Measurements from ENCODE around the gene PROZ. TPM values are rescaled to one million over a fixed set of nuclear protein-coding genes. Genes with fewer than 3 reads are reported as not detected.

Gene PROZ
- total and polyA plus RNA-seq, 9 of the 15 experiments (the other 6 are each of a cell fraction or from before 2014, with no cell fraction given) = not detected

DNA sequence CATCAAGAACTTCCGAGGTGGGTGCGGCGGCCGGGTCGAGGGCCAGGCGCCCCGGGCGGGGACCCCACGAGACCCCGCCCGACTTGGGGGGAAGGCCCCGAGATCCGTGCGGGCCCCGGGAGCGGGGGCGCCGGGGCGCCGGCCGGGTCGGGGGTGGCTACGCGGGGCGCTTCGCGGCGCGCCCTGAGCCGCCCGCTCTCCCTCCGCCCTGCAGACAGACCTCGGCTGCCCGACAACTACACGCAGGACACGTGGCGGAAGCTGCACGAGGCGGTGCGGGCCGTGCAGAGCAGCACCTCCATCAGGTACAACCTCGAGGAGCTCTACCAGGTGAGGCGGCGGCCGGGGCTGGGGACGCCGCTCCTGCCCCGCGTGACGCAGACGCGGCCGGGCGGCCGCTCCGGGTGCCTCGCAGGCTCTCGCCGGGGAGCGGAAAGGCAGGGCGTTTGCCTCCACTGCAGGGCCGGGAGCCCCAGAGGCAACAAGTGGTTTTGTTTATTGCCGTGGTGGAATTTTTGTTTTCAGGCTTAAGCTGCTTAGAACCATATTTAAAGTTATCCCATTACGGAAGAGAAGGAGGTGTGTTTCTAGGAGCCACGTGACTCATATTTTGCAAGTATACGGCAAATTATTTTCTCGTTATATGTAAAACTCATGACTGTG, 51.4 kb downstream of the PROZ start (continued):
- TF ChIP-seq, protein P1, sequence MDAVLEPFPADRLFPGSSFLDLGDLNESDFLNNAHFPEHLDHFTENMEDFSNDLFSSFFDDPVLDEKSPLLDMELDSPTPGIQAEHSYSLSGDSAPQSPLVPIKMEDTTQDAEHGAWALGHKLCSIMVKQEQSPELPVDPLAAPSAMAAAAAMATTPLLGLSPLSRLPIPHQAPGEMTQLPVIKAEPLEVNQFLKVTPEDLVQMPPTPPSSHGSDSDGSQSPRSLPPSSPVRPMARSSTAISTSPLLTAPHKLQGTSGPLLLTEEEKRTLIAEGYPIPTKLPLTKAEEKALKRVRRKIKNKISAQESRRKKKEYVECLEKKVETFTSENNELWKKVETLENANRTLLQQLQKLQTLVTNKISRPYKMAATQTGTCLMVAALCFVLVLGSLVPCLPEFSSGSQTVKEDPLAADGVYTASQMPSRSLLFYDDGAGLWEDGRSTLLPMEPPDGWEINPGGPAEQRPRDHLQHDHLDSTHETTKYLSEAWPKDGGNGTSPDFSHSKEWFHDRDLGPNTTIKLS (IDR thresholded peaks at IDR 0.05; ENCODE audit: borderline replicate concordance, low read depth) = peak; percentile 59; the same call in 1 of the 2 replicates
- TF ChIP-seq MXI1 (IDR thresholded peaks at IDR 0.05; ENCODE audit: low read depth, low read length) = 0 out of 2 replicates have a peak, but pooled peaks have one; percentile 3
- TF ChIP-seq, protein P2, sequence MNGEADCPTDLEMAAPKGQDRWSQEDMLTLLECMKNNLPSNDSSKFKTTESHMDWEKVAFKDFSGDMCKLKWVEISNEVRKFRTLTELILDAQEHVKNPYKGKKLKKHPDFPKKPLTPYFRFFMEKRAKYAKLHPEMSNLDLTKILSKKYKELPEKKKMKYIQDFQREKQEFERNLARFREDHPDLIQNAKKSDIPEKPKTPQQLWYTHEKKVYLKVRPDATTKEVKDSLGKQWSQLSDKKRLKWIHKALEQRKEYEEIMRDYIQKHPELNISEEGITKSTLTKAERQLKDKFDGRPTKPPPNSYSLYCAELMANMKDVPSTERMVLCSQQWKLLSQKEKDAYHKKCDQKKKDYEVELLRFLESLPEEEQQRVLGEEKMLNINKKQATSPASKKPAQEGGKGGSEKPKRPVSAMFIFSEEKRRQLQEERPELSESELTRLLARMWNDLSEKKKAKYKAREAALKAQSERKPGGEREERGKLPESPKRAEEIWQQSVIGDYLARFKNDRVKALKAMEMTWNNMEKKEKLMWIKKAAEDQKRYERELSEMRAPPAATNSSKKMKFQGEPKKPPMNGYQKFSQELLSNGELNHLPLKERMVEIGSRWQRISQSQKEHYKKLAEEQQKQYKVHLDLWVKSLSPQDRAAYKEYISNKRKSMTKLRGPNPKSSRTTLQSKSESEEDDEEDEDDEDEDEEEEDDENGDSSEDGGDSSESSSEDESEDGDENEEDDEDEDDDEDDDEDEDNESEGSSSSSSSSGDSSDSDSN (IDR thresholded peaks at IDR 0.05; ENCODE audit: borderline replicate concordance in 1 of 2, low read depth in 2 of 2, low read length in 2 of 2) = peak; percentile 61 to 65; a peak in 2 of 4 replicates
- TF ChIP-seq NRF1 (conservative IDR thresholded peaks at IDR 0.05 in 1 of 2, IDR thresholded peaks at IDR 0.05 in 1 of 2) = peak in 1 of 2 experiments; percentile 14; a peak in 1 of 4 replicates
- 0 out of 2 replicates have a peak, but pooled peaks have one; percentile 27 for TF ChIP-seq ELF1 (tag; IDR thresholded peaks at IDR 0.05)
- peak; percentile 75 for TF ChIP-seq CHD1 (IDR thresholded peaks at IDR 0.05; ENCODE audit: low read length)
- peak; percentile 66 for TF ChIP-seq CXXC5 (CRISPR knock-in tag; IDR thresholded peaks at IDR 0.05)
- TF ChIP-seq, protein P3, sequence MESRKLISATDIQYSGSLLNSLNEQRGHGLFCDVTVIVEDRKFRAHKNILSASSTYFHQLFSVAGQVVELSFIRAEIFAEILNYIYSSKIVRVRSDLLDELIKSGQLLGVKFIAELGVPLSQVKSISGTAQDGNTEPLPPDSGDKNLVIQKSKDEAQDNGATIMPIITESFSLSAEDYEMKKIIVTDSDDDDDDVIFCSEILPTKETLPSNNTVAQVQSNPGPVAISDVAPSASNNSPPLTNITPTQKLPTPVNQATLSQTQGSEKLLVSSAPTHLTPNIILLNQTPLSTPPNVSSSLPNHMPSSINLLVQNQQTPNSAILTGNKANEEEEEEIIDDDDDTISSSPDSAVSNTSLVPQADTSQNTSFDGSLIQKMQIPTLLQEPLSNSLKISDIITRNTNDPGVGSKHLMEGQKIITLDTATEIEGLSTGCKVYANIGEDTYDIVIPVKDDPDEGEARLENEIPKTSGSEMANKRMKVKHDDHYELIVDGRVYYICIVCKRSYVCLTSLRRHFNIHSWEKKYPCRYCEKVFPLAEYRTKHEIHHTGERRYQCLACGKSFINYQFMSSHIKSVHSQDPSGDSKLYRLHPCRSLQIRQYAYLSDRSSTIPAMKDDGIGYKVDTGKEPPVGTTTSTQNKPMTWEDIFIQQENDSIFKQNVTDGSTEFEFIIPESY (CRISPR knock-in tag; IDR thresholded peaks at IDR 0.05) = 0 out of 2 replicates have a peak, but pooled peaks have one; percentile 29
- peak; percentile 91 for TF ChIP-seq MYC (IDR thresholded peaks at IDR 0.05; ENCODE audit: low read depth, low read length)
- TF ChIP-seq MYC (CRISPR knock-in tag; IDR thresholded peaks at IDR 0.05; ENCODE audit: borderline replicate concordance, low read depth) = no peak
- no peak for TF ChIP-seq BCL6 (CRISPR knock-in tag; IDR thresholded peaks at IDR 0.05)
- TF ChIP-seq GABPB1 (CRISPR knock-in tag; IDR thresholded peaks at IDR 0.05) = peak; percentile 54; the same call in 1 of the 2 replicates
- TF ChIP-seq ZFX (CRISPR knock-in tag; IDR thresholded peaks at IDR 0.05) = peak; percentile 48
- peak; percentile 20; the same call in 1 of the 2 replicates for TF ChIP-seq JUN (IDR thresholded peaks at IDR 0.05; ENCODE audit: borderline replicate concordance, low read depth, low read length)
- TF ChIP-seq JUN (CRISPR knock-in tag; IDR thresholded peaks at IDR 0.05; ENCODE audit: borderline replicate concordance) = no peak

Data from K562 (cell line).